GM19239 (cell line): ENCODE data around the gene GAR1.
"Not testable (repeated sequence)": the region's sequence is repeated elsewhere in the genome, so short reads cannot be mapped to it uniquely, and the experiment has no call there.

Experiments used
- DNase-seq: peaks from one replicate; pipeline ENCODE4 v3.0.0; 2011; ENCODE audit warnings: low spot score; ENCODE audit not compliant: insufficient read length
- FAIRE-seq: peaks from 2 replicates; lab custom pipeline; 2011; peaks lifted over from hg19 to GRCh38; lab: Jason Lieb, UNC

GAR1 gene

GRCh38 chr4:109836985-109837384 lies 21.4 kb downstream of the GAR1 start:
- FAIRE-seq (no peak), DNase-seq (no peak)

DNA sequence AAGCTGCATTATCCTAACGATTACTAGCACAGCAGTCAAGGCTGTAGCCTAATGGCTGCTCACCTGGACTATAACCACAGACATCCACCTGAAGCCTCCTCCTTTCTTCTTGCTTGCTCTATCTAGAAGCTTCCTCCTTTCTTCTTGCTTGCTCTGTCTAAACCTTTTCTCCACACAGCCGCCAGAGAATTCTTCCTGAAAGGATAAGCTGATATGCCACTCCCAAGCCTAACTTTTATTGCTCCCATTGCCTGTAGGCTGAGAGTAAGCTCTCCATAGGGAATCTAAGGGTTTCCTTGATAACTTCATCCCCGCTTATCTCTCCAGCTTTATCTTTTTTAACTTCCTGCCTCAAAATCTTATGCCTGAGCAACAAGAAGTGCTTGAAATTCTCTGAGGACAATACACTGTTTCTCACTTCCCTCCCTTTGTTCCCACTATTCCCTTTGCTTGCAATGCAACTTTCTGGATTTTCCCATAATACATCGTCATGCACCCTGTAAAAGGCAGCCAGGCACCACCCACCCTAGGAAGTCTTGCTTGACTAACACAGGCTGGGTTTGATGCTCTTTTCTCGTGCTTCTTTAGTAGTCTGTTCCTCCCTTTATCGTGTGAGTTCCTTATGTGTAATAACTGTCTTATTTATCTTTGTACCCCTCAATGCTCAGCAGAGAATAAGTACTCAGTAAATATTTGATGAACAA lies 31.0 kb downstream of the GAR1 start:
- DNase-seq, result no peak
- FAIRE-seq, result no peak

GRCh38 chr4:109847896-109848442 lies 32.4 kb downstream of the GAR1 start, which contains the start of gene LRIT3:
Gene LRIT3 (plus strand): TSS chr4:109848107. CDS start chr4:109848202, 95 bp downstream.
- FAIRE-seq (no peak), DNase-seq (no peak)

- FAIRE-seq (no peak), DNase-seq (no peak)
Measured at GRCh38 chr4:109848501-109848900, 32.9 kb downstream of the GAR1 start.

DNA sequence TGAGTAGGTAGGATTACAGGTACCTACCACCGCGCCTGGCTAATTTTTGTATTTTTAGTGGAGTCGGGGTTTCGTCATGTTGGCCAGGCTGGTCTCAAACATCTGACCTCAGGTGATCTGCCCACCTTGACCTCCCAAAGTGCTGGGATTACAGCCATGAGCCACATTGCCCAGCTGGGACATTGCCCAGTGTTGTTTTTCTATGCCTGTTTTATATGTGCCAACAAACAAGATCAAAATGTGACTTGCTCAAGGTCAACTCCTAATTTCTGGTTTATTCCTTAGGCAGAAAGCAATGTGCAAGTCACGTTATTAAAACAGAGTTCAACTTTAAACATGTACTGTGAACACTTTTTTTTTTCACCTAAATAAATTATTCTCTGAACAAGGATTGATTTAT lies 35.0 kb downstream of the GAR1 start:
- DNase-seq (no peak), FAIRE-seq (no peak)

GRCh38 chr4:109859426-109860300 lies 44.1 kb downstream of the GAR1 start:
- FAIRE-seq, DNase-seq: not testable (repeated sequence)

GRCh38 chr4:109861271-109861670 lies 45.7 kb downstream of the GAR1 start:
- FAIRE-seq, result no peak

DNA sequence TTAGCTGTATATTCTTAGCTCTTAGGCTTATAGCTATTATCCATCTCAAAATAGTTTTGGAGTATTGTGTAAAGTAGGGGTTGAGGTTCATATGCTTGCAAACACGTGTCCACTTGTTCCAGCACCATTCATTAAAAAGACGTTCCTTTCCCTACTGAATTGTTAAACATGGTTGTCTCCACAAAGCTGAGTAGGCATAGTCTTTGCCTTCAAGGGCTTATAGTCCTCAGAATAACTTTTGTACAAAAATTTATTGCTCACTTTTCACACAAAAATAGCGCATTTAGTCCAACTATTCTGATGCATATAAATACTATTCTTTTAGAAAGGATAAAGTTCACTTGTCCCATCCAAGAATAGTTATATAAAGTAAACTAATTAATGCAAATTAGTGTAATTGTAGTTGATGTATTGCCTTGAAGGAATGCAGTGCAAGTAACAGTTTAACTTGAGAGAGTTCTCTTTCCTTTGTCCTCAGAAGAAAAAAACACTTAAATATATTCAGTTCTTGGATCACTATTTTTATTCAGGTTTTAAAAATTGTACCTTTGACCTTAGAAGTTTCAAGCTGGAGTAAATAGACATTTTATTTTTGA lies 46.5 kb downstream of the GAR1 start:
- DNase-seq, result no peak
- no peak for FAIRE-seq

More at GRCh38 chr4:109861271-109861670, 45.7 kb downstream of the GAR1 start:
- DNase-seq, result no peak

- DNase-seq, result no peak
- no peak for FAIRE-seq
Measured at GRCh38 chr4:109864134-109864533, 48.6 kb downstream of the GAR1 start.

GRCh38 chr4:109870061-109870460 lies 54.5 kb downstream of the GAR1 start:
- DNase-seq, result no peak
- no peak for FAIRE-seq

GRCh38 chr4:109872065-109872464 lies 56.5 kb downstream of the GAR1 start:
- no peak for FAIRE-seq
- DNase-seq, result no peak

- FAIRE-seq (no peak), DNase-seq (no peak)
Measured at GRCh38 chr4:109872950-109873656, 57.5 kb downstream of the GAR1 start.

- DNase-seq (no peak), FAIRE-seq (no peak)
Measured at GRCh38 chr4:109873791-109874514, 58.4 kb downstream of the GAR1 start.
